SK-N-SH (cell line): Measurements from ENCODE around the gene TMEM115. TPM values are rescaled to one million over a fixed set of nuclear protein-coding genes. Genes with fewer than 3 reads are reported as not detected.
"Not testable (repeated sequence)": the region's sequence is repeated elsewhere in the genome, so short reads cannot be mapped to it uniquely, and the experiment has no call there.

ENCODE experiments used
- CTCF ChIA-PET: fragments of 300-600, 350-600 bp; formaldehyde crosslinking; extraction: SDS; loops from one replicate; lab custom pipeline; 2021; lab: Yijun Ruan, JAX
- POLR2A ChIA-PET: fragments of 350-600 bp; sonication (Branson Sonifier 250); formaldehyde crosslinking; extraction: SDS; loops from one replicate; lab custom pipeline; 2020; ENCODE audit warnings: antibody characterized with exemption, inconsistent platforms; lab: Yijun Ruan, JAX
- DNase-seq: peaks from one replicate; pipeline ENCODE4 v3.0.0; 2012
- H2AFZ ChIP-seq: fragments of 200-600 bp; sonication (generic); 2 replicates; pipeline ENCODE4 v1.8.1; 2016; ENCODE audit warnings: antibody characterized with exemption, mild to moderate bottlenecking, low read depth
- H3F3A ChIP-seq: fragments of 200-600 bp; sonication (generic); replicated peaks from 2 replicates; pipeline ENCODE3; 2016; ENCODE audit warnings: antibody characterized with exemption, mild to moderate bottlenecking; ENCODE audit not compliant: insufficient read depth
- H3K27ac ChIP-seq, 2 experiments: fragments of 200-500 bp in 1 of 2; fragments of 200-600 bp in 1 of 2; sonication (Bioruptor generic) in 1 of 2; sonication (generic), shearing (Covaris generic) in 1 of 2; 2 replicates each; pipeline versions ENCODE4 v1.5.1 to v1.6.1; 2014 to 2016; ENCODE audit warnings: low read depth in 2 of 2, inconsistent platforms in 1 of 2, low read length in 1 of 2, mild to moderate bottlenecking in 1 of 2, mixed read lengths in 1 of 2
- H3K27me3 ChIP-seq: fragments of 200-600 bp; sonication (generic), shearing (Covaris generic); 2 replicates; pipeline ENCODE4 v1.6.1; 2016; ENCODE audit warnings: mixed run types; ENCODE audit not compliant: insufficient read depth
- H3K36me3 ChIP-seq, 2 experiments: fragments of 200-500 bp in 1 of 2; fragments of 200-600 bp in 1 of 2; sonication (Bioruptor generic) in 1 of 2; sonication (generic) in 1 of 2; replicated peaks in 1 of 2; 2 replicates each; pipeline versions ENCODE3 to v1.5.1; 2014 to 2016; ENCODE audit warnings: low read length in 1 of 2, mild to moderate bottlenecking in 1 of 2; ENCODE audit not compliant: insufficient read depth in 2 of 2, control insufficient read depth in 1 of 2
- H3K4me1 ChIP-seq, 2 experiments: fragments of 200-500 bp in 1 of 2; fragments of 200-600 bp in 1 of 2; sonication (Bioruptor generic) in 1 of 2; sonication (generic), shearing (Covaris generic) in 1 of 2; 2 replicates each; pipeline versions ENCODE4 v1.5.1 to v1.6.1; 2014 to 2016; ENCODE audit warnings: low read depth in 1 of 2, low read length in 1 of 2, mixed run types in 1 of 2; ENCODE audit not compliant: insufficient read depth in 2 of 2, control insufficient read depth in 1 of 2
- H3K4me2 ChIP-seq: fragments of 200-600 bp; sonication (generic), shearing (Covaris generic); 2 replicates; pipeline ENCODE4 v1.6.1; 2017; ENCODE audit warnings: mixed run types
- H3K4me3 ChIP-seq, 2 experiments: fragments of 200-500 bp in 1 of 2; fragments of 200-600 bp in 1 of 2; sonication (Bioruptor generic) in 1 of 2; sonication (generic), shearing (Covaris generic) in 1 of 2; 2 replicates each; pipeline versions ENCODE4 v1.5.1 to v1.8.1; 2014 to 2016; ENCODE audit warnings: low read depth in 2 of 2, inconsistent platforms in 1 of 2, low read length in 1 of 2, mild to moderate bottlenecking in 1 of 2, mixed read lengths in 1 of 2, moderate library complexity in 1 of 2
- H3K79me2 ChIP-seq: fragments of 200-600 bp; sonication (generic); 2 replicates; pipeline ENCODE4 v1.8.1; 2017; ENCODE audit warnings: mild to moderate bottlenecking; ENCODE audit not compliant: insufficient read depth
- H3K9ac ChIP-seq: fragments of 200-600 bp; sonication (generic); 2 replicates; pipeline ENCODE4 v1.6.1; 2017; ENCODE audit warnings: mixed run types
- H3K9me2 ChIP-seq: fragments of 200-600 bp; sonication (generic); 2 replicates; pipeline ENCODE4 v1.6.1; 2017; ENCODE audit warnings: mixed run types
- H3K9me3 ChIP-seq: fragments of 200-600 bp; sonication (generic); 2 replicates; pipeline ENCODE4 v1.6.1; 2017; ENCODE audit warnings: mixed run types, mild to moderate bottlenecking, moderate library complexity
- H4K20me1 ChIP-seq: fragments of 200-600 bp; sonication (generic); 2 replicates; pipeline ENCODE4 v1.6.1; 2017; ENCODE audit warnings: mild to moderate bottlenecking, mixed run types; ENCODE audit not compliant: insufficient read depth
- CTCF ChIP-seq: fragments of 200-600 bp; sonication (generic); IDR thresholded peaks from 2 replicates; pipeline ENCODE4 v1.6.1; 2017; ENCODE audit warnings: antibody characterized with exemption, mild to moderate bottlenecking, moderate library complexity
- FOSL2 ChIP-seq: IDR thresholded peaks from 2 replicates; pipeline ENCODE4 v1.4.0; 2012; ENCODE audit warnings: low read depth, mild to moderate bottlenecking, moderate library complexity, borderline replicate concordance
- FOXM1 ChIP-seq: IDR thresholded peaks from 2 replicates; pipeline ENCODE4 v1.4.0; 2012; ENCODE audit warnings: low read depth, mild to moderate bottlenecking
- IRF3 ChIP-seq: fragments of 150-350 bp; IDR thresholded peaks from 2 replicates; pipeline ENCODE4 v1.6.1; 2016; ENCODE audit warnings: mild to moderate bottlenecking, low read depth, low read length
- JUND ChIP-seq: IDR thresholded peaks from 2 replicates; pipeline ENCODE4 v1.4.0; 2012
- NRF1 ChIP-seq: IDR thresholded peaks from 2 replicates; pipeline ENCODE4 v1.6.1; 2012; ENCODE audit warnings: low read depth, mild to moderate bottlenecking, low read length
- POLR2AphosphoS5 ChIP-seq: IDR thresholded peaks from 2 replicates; pipeline ENCODE4 v1.6.1; 2012; ENCODE audit warnings: low read depth, low read length
- RCOR1 ChIP-seq: fragments of 150-350 bp; IDR thresholded peaks from 2 replicates; pipeline ENCODE4 v1.6.1; 2017; ENCODE audit warnings: antibody characterized with exemption, low read length
- RFX5 ChIP-seq: IDR thresholded peaks from 2 replicates; pipeline ENCODE4 v1.6.1; 2012; ENCODE audit warnings: mild to moderate bottlenecking, improper control_type of control experiment, low read length
- TCF12 ChIP-seq: IDR thresholded peaks from 2 replicates; pipeline ENCODE4 v1.4.0; 2012
- WGBS: methylation state at CpG from one replicate; pipeline ENCODE4 v1.1.6; 2017; ENCODE audit warnings: low lambda C conversion rate; 5-methylcytosine and 5-hydroxymethylcytosine counted together
- polyA plus RNA-seq, 3 experiments: library from polyadenylated mRNA; depleted of rRNA; stranded (reverse); fragments of >200 nt; gene quantifications; 2 replicates each; pipeline ENCODE4 v1.2.3, GENCODE V29; 2012
- TF ChIP-seq, protein P1 (sequence below): IDR thresholded peaks from 2 replicates; pipeline ENCODE4 v1.4.0; 2012; ENCODE audit warnings: low read depth, borderline replicate concordance

The TMEM115 gene
- polyA plus RNA-seq, 1 of the 3 experiments (the other 2 are of a cell fraction) = 47.8 TPM

- H3K9ac ChIP-seq = no peak overlapping the region
- ChIA-PET CTCF (interaction anchor here (1.0 to 1.3 kb wide), 2 partner anchors 10 to 122 kb away, joined by 3 to 5 read pairs; no protein-coding TSS in a partner anchor), POLR2A (interaction anchor here (1.1 to 1.5 kb wide), 2 partner anchors 15 to 255 kb away, joined by 4 read pairs; partner anchors contain the start of genes HEMK1, HYAL3 and NAA80)
- H3F3A ChIP-seq = peaks cover 14% of the 10 kb centered on the region
- H2AFZ ChIP-seq = no peak overlapping the region
- H4K20me1 ChIP-seq = no peaks in the 10 kb centered on the region
- TF ChIP-seq CTCF (no peak), FOSL2 (no peak), RFX5 (no peak), IRF3 (no peak), NRF1 (no peak), RCOR1 (no peak), POLR2AphosphoS5 (no peak), TCF12 (no peak), FOXM1 (no peak), JUND (no peak)
- TF ChIP-seq, protein P1, sequence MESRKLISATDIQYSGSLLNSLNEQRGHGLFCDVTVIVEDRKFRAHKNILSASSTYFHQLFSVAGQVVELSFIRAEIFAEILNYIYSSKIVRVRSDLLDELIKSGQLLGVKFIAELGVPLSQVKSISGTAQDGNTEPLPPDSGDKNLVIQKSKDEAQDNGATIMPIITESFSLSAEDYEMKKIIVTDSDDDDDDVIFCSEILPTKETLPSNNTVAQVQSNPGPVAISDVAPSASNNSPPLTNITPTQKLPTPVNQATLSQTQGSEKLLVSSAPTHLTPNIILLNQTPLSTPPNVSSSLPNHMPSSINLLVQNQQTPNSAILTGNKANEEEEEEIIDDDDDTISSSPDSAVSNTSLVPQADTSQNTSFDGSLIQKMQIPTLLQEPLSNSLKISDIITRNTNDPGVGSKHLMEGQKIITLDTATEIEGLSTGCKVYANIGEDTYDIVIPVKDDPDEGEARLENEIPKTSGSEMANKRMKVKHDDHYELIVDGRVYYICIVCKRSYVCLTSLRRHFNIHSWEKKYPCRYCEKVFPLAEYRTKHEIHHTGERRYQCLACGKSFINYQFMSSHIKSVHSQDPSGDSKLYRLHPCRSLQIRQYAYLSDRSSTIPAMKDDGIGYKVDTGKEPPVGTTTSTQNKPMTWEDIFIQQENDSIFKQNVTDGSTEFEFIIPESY = no peak
- H3K27me3 ChIP-seq = no peaks in the 10 kb centered on the region
- H3K4me2 ChIP-seq = no peak overlapping the region
- H3K9me2 ChIP-seq = no peaks in the 10 kb centered on the region
- peaks cover 0 to 16% of the 10 kb centered on the region in 2 experiments; a peak in 1 of 4 replicates for H3K4me1 ChIP-seq
- H3K9me3 ChIP-seq = peaks cover 1% of the 10 kb centered on the region; the same call in 1 of the 2 replicates
- no peak for DNase-seq
- H3K4me3 ChIP-seq = no peak overlapping the region
- peaks cover 15 to 23% of the 10 kb centered on the region in 2 experiments for H3K36me3 ChIP-seq
- WGBS = 100% methylated on average over 1 of the region's 3 CpGs
- no peak overlapping the region for H3K27ac ChIP-seq
- H3K79me2 ChIP-seq = peaks cover 22% of the 10 kb centered on the region
Measured at GRCh38 chr3:50314342-50314741, 45.0 kb downstream of the TMEM115 start.

DNA sequence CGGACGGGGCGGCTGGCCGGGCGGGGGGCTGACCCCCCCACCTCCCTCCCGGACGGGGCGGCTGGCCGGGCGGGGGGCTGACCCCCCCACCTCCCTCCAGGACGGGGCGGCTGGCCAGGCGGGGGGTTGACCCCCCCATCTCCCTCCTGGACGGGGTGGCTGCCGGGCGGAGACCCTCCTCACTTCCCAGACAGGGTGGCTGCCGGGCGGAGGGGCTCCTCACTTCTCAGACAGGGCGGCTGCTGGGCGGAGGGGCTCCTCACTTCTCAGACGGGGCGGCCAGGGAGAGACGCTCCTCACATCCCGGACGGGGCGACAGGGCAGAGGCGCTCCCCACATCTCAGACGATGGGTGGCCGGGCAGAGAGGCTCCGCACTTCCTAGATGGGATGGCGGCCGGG, 47.3 kb downstream of the TMEM115 start:
- H4K20me1 ChIP-seq, DNase-seq, H3K27me3 ChIP-seq, H3K4me3 ChIP-seq, H3K79me2 ChIP-seq, H3K4me1 ChIP-seq, H3K9me2 ChIP-seq, H3K9me3 ChIP-seq, CTCF ChIA-PET, POLR2A ChIA-PET, H3K9ac ChIP-seq, H3K27ac ChIP-seq, H3K4me2 ChIP-seq, H2AFZ ChIP-seq: not testable (repeated sequence)
- Histone ChIP-seq H3K36me3 (peaks cover under 1 to 16% of the 10 kb centered on the region in 2 experiments), H3F3A (peaks cover 17% of the 10 kb centered on the region)
- 100% methylated on average over 2 of the region's 32 CpGs for WGBS

Other genes with a start within 250 kb of the TMEM115 start
- 23.9 and 30.4 TPM in 2 replicates for gene SEMA3F, start 204.2 kb downstream of the TMEM115 start, polyA plus RNA-seq (2012; rRNA removed)
- gene GNAT1, start 167.9 kb downstream of the TMEM115 start, polyA plus RNA-seq (2012; rRNA removed) = not detected in 2 replicates
- 0.84 and 0.89 TPM in 2 replicates for gene SLC38A3, start 154.2 kb downstream of the TMEM115 start, polyA plus RNA-seq (2012; rRNA removed)
- 641 and 649 TPM in 2 replicates for gene GNAI2, start 123.3 kb downstream of the TMEM115 start, polyA plus RNA-seq (2012; rRNA removed)
- gene SEMA3B, start 90.4 kb downstream of the TMEM115 start, polyA plus RNA-seq (2012; rRNA removed) = 12.4 and 14.9 TPM in 2 replicates
- gene LSMEM2, start 80.4 kb downstream of the TMEM115 start, polyA plus RNA-seq (2012; rRNA removed) = 0.03 TPM in 1 of 2 replicates, not detected in the other
- 52.4 and 73.2 TPM in 2 replicates for gene IFRD2, start 67.1 kb downstream of the TMEM115 start, polyA plus RNA-seq (2012; rRNA removed)
- gene HYAL3, start 60.1 kb downstream of the TMEM115 start, polyA plus RNA-seq (2012; rRNA removed) = 7.8 and 8.4 TPM in 2 replicates
- 10.4 and 10.5 TPM in 2 replicates for gene NAA80, start 60.1 kb downstream of the TMEM115 start, polyA plus RNA-seq (2012; rRNA removed)
- 0.30 and 0.49 TPM in 2 replicates for gene HYAL1, start 55.9 kb downstream of the TMEM115 start, polyA plus RNA-seq (2012; rRNA removed)
- gene HYAL2, start 36.8 kb downstream of the TMEM115 start, polyA plus RNA-seq (2012; rRNA removed) = 135 and 151 TPM in 2 replicates
- gene TUSC2, start 31.3 kb downstream of the TMEM115 start, polyA plus RNA-seq (2012; rRNA removed) = 58.7 and 79.3 TPM in 2 replicates
- 28.1 and 32.3 TPM in 2 replicates for gene RASSF1, start 18.7 kb downstream of the TMEM115 start, polyA plus RNA-seq (2012; rRNA removed)
- gene ZMYND10, start 13.8 kb downstream of the TMEM115 start, polyA plus RNA-seq (2012; rRNA removed) = 0.83 and 0.95 TPM in 2 replicates
- 43.6 and 56.2 TPM in 2 replicates for gene NPRL2, start 8.7 kb downstream of the TMEM115 start, polyA plus RNA-seq (2012; rRNA removed)
- 40.7 and 46.5 TPM in 2 replicates for gene CYB561D2, start 8.7 kb downstream of the TMEM115 start, polyA plus RNA-seq (2012; rRNA removed)
- 1.1 and 2.8 TPM in 2 replicates for gene CACNA2D2, start 144.1 kb upstream of the TMEM115 start, polyA plus RNA-seq (2012; rRNA removed)
- gene C3orf18, start 208.2 kb upstream of the TMEM115 start, polyA plus RNA-seq (2012; rRNA removed) = 19.7 and 27.2 TPM in 2 replicates
- 15.4 and 21.7 TPM in 2 replicates for gene HEMK1, start 210.0 kb upstream of the TMEM115 start, polyA plus RNA-seq (2012; rRNA removed)